Measurements from ENCODE around the gene RRP8.

RRP8 gene

GRCh38 chr11:6572215-6572614, 31.2 kb downstream of the RRP8 start:
- no peak for FAIRE-seq

GRCh38 chr11:6571434-6572008, 31.9 kb downstream of the RRP8 start:
- DNase-seq (ENCODE audit: insufficient read length): no peak
- TF ChIP-seq TAF1 (IDR thresholded peaks at IDR 0.05; ENCODE audit: borderline replicate concordance, low read depth, low read length): no peak
- TF ChIP-seq POLR2A (IDR thresholded peaks at IDR 0.05; ENCODE audit: low read depth, low read length): no peak
- no peak for TF ChIP-seq POLR2AphosphoS5 (IDR thresholded peaks at IDR 0.05; ENCODE audit: low read depth, low read length)
- no peak for FAIRE-seq

More at GRCh38 chr11:6572215-6572614, 31.2 kb downstream of the RRP8 start:
- DNase-seq (ENCODE audit: insufficient read length): no peak
- no peak for TF ChIP-seq POLR2A (IDR thresholded peaks at IDR 0.05; ENCODE audit: low read depth, low read length)
- no peak for TF ChIP-seq TAF1 (IDR thresholded peaks at IDR 0.05; ENCODE audit: borderline replicate concordance, low read depth, low read length)
- no peak for TF ChIP-seq POLR2AphosphoS5 (IDR thresholded peaks at IDR 0.05; ENCODE audit: low read depth, low read length)

- no peak for FAIRE-seq
- no peak for DNase-seq (ENCODE audit: insufficient read length)
- TF ChIP-seq POLR2A (IDR thresholded peaks at IDR 0.05; ENCODE audit: low read depth, low read length): no peak
- TF ChIP-seq TAF1 (IDR thresholded peaks at IDR 0.05; ENCODE audit: borderline replicate concordance, low read depth, low read length): no peak
- TF ChIP-seq POLR2AphosphoS5 (IDR thresholded peaks at IDR 0.05; ENCODE audit: low read depth, low read length): no peak
Observed at GRCh38 chr11:6570691-6571427, 32.6 kb downstream of the RRP8 start.

- FAIRE-seq (peak; percentile 27), DNase-seq (ENCODE audit: insufficient read length) (no peak)
- no peak for TF ChIP-seq POLR2AphosphoS5 (IDR thresholded peaks at IDR 0.05; ENCODE audit: low read depth, low read length)
- TF ChIP-seq TAF1 (IDR thresholded peaks at IDR 0.05; ENCODE audit: borderline replicate concordance, low read depth, low read length): no peak
- TF ChIP-seq POLR2A (IDR thresholded peaks at IDR 0.05; ENCODE audit: low read depth, low read length): no peak
Observed at GRCh38 chr11:6569706-6570105, 33.7 kb downstream of the RRP8 start.

- DNase-seq (ENCODE audit: insufficient read length): no peak
- peak; percentile 70 for FAIRE-seq
Observed at GRCh38 chr11:6568191-6568918, 35.1 kb downstream of the RRP8 start.

GRCh38 chr11:6567371-6567745, 36.1 kb downstream of the RRP8 start:
- TF ChIP-seq POLR2A (IDR thresholded peaks at IDR 0.05; ENCODE audit: low read depth, low read length) (no peak), POLR2AphosphoS5 (IDR thresholded peaks at IDR 0.05; ENCODE audit: low read depth, low read length) (no peak), TAF1 (IDR thresholded peaks at IDR 0.05; ENCODE audit: borderline replicate concordance, low read depth, low read length) (no peak)
- DNase-seq (ENCODE audit: insufficient read length): no peak
- no peak for FAIRE-seq

More at GRCh38 chr11:6568191-6568918, 35.1 kb downstream of the RRP8 start:
- no peak for TF ChIP-seq TAF1 (IDR thresholded peaks at IDR 0.05; ENCODE audit: borderline replicate concordance, low read depth, low read length)
- no peak for TF ChIP-seq POLR2A (IDR thresholded peaks at IDR 0.05; ENCODE audit: low read depth, low read length)
- no peak for TF ChIP-seq POLR2AphosphoS5 (IDR thresholded peaks at IDR 0.05; ENCODE audit: low read depth, low read length)

GRCh38 chr11:6566704-6567370, 36.6 kb downstream of the RRP8 start:
- FAIRE-seq (no peak), DNase-seq (ENCODE audit: insufficient read length) (no peak)
- TF ChIP-seq TAF1 (IDR thresholded peaks at IDR 0.05; ENCODE audit: borderline replicate concordance, low read depth, low read length) (no peak), POLR2A (IDR thresholded peaks at IDR 0.05; ENCODE audit: low read depth, low read length) (no peak), POLR2AphosphoS5 (IDR thresholded peaks at IDR 0.05; ENCODE audit: low read depth, low read length) (no peak)

GRCh38 chr11:6565988-6566703, 37.3 kb downstream of the RRP8 start:
- TF ChIP-seq POLR2A (IDR thresholded peaks at IDR 0.05; ENCODE audit: low read depth, low read length): no peak
- no peak for TF ChIP-seq TAF1 (IDR thresholded peaks at IDR 0.05; ENCODE audit: borderline replicate concordance, low read depth, low read length)
- TF ChIP-seq POLR2AphosphoS5 (IDR thresholded peaks at IDR 0.05; ENCODE audit: low read depth, low read length): no peak
- DNase-seq (ENCODE audit: insufficient read length) (no peak), FAIRE-seq (no peak)

- DNase-seq (ENCODE audit: insufficient read length) (no peak), FAIRE-seq (no peak)
- TF ChIP-seq TAF1 (IDR thresholded peaks at IDR 0.05; ENCODE audit: borderline replicate concordance, low read depth, low read length): no peak
- TF ChIP-seq POLR2AphosphoS5 (IDR thresholded peaks at IDR 0.05; ENCODE audit: low read depth, low read length): no peak
- no peak for TF ChIP-seq POLR2A (IDR thresholded peaks at IDR 0.05; ENCODE audit: low read depth, low read length)
Observed at GRCh38 chr11:6565325-6565724, 38.1 kb downstream of the RRP8 start.

- FAIRE-seq (no peak), DNase-seq (ENCODE audit: insufficient read length) (no peak)
- no peak for TF ChIP-seq POLR2AphosphoS5 (IDR thresholded peaks at IDR 0.05; ENCODE audit: low read depth, low read length)
- no peak for TF ChIP-seq TAF1 (IDR thresholded peaks at IDR 0.05; ENCODE audit: borderline replicate concordance, low read depth, low read length)
- TF ChIP-seq POLR2A (IDR thresholded peaks at IDR 0.05; ENCODE audit: low read depth, low read length): no peak
Observed at GRCh38 chr11:6563667-6564066, 39.7 kb downstream of the RRP8 start.
